Fibroblast of skin of abdomen (primary cell): ENCODE results near the gene FBN3.

ENCODE experiments used
- DNase-seq: peaks from one replicate; pipeline ENCODE4 v3.0.0-alpha.2; 2013

The FBN3 gene

DNA sequence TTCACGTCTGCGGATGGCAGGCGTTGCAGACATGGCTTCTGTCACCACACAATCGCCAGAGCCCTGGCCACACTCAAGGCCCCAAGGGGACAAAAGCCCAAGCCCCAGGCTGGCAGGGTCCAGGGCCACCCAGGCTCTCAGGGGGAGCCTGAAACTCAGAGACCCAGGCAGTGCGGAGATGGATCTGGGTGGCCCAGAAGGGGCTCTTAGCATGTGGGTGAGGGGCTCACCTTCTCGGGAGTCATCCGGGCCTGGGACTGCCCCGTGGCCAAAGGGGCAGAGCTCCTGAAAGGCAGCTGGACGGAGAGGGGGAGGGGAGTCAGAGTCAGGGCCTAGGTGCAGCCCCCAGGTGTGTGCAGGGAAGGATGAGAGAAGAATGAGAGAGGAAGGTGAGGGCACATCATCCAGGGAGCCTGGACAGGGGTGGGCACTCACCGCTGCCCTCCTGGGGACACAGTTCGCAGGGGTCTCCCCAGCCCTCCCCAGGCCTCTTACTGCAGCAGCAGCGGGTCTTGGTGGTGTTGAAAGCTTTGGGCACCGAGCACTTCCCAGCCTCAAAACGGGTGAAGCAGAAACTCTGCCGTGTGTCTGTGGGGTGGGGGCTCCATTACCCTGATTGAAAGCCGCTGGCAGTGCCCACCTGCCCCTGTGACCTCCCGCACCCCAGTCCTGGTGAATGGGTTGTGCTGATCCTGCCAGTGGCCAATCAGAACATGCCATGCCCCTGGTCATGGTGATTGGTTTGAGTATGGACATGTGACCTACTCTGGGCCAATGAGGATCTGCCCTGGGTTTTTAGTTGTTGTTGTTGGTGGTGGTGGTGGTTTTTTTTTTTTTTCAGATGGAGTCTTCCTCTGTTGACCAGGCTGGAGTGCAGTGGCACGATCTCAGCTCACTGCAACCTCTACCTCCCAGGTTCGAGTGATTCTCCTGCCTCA is 59.5 kb downstream of the FBN3 start:
- no peak for DNase-seq

DNA sequence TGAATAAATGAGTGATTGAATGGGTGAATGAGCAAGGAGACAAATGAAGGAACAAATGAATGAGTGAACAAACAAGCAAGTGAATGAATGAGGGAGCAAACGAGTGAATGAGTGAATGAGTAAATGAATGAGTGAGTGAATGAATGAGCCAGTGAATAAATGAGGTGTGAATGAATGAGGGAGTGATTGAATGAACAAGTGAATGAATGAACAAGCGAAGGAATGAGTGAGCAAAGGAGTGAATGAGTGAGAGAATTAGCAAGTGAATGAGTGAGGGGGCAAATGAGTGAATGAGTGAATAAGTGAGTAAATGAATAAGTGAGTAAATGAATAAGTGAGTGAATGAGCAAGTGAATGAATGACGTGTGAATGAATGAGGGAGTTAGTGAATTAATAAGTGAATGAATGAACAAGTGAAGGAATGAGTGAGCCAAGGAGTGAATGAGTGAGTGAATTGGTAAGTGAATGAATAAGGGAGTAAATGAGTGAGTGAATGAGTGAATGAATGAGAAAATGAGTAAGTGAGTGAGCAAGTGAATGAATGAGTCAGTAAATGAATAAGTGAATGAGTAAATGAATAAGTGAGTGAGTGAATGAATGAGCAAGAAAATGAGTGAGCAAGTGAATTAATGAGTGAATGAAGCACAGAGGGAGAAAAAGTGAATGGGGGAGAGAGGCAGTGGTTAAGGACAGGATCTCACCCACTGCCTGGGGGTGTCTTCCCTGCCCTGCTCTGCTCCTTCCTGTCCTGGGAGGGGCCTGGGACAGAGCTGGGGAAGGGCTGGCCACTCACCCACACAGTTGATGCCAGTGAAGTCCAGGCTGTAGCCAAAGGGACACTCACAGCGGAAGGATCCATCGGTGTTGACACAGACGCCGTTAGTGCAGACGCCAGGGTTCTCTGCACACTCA is 60.4 kb downstream of the FBN3 start:
- no peak for DNase-seq

GRCh38 chr19:8087876-8088275 is 61.5 kb downstream of the FBN3 start:
- DNase-seq: no peak

DNA sequence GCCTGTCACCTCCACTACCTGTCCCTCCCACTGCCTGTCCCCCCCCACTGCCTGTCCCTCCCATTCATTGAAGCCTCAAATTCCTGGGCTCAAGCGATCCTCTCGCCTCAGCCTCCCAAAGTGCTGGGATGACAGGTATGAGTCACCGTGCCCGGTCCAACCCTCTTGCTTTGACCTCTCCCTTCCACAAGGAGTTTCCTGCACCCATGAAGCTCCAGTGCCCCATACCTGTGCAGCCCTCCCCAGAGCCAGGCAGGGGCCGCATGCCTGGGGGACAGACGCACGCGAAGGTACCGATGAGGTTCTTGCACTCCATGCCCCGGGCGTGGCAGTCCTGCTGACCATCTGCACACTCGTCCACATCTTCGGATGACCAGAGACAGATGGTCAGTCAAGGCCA is 62.5 kb downstream of the FBN3 start:
- no peak for DNase-seq

DNA sequence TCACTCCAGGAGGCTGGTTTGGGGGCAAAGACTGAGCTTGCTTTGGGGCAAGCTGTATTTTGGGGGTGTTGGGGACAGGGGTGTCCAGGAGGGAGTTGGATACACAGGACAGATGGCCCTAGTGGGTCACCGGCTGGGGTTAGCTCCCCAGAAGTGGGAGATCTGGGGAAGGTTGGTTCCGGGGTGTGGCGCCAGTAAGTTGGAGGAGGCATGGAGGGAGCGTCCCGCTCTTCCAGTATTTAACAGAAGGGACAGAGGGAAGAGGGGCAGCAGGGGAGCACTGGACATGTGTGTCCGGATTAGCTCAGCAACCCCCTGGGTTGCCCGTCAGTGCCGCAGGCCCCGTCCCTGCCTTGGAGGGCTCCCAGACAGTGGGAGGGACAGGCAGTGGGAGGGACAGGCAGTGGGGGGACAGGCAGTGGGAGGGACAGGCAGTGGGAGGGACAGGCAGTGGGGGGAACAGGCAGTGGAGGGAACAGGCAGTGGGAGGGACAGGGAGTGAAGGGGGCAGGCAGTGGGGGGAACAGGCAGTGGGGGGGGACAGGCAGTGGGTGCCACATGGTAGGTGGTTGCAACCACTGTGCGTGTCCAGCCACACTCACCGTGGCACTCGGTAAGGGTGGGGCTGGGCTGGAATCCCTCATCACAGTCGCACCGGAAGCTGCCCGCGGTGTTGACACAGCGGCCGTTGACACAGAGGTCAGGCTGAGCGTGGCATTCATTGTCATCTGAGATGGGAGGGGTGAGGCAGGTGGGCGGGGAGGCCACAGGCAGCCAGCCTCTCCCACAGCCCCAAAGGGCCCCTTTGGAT is 63.6 kb downstream of the FBN3 start:
- no peak for DNase-seq

- DNase-seq: no peak
Observed at GRCh38 chr19:8084152-8084551, 65.2 kb downstream of the FBN3 start.

GRCh38 chr19:8083141-8083540 is 66.3 kb downstream of the FBN3 start:
- DNase-seq: no peak

- DNase-seq: no peak
Observed at GRCh38 chr19:8081569-8082550, 67.5 kb downstream of the FBN3 start.

- no peak for DNase-seq
Observed at GRCh38 chr19:8080832-8081231, 68.6 kb downstream of the FBN3 start.

GRCh38 chr19:8079988-8080387 is 69.4 kb downstream of the FBN3 start:
- no peak for DNase-seq

- DNase-seq: no peak
Observed at GRCh38 chr19:8075158-8076074, 74.0 kb downstream of the FBN3 start.

DNA sequence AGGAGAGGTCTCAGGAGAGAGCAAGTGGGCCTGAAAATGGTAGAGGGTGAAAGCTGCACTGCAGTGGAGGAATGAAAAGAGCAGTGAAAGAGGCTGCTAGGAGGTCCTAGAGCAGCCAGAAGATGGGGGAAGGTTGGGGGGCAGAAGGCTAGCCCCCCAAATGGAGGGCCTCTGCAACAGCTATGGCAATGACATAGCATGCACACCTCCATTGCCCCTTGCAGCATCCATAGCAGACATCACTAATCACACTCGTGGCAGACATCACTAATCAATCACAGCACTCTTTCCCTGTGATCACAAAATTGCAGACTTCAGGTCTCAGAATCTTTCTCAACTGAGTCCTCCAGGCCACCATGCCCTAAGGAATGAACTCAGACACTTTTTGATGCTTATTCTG is 74.9 kb downstream of the FBN3 start:
- no peak for DNase-seq

DNA sequence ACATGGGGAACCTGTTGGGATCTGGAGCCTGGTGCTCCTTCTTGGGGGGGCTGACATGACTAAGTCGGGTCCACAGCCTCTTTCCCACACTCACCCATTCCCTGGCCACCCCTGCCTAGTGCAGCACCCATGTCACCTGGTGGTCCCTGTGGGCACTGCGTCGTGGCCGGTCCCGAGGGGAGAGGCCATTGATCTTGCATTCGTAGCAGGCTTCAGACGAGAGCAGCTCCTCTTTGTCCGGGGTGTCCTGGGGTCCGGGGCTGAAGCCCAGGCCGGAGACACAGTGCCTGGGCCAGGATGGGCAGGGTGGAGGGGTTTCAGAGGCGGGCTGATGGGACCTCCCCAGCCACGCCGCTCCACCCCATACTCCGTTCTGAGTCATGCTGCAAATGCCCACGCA is 77.5 kb downstream of the FBN3 start:
- DNase-seq: no peak

- DNase-seq: no peak
Observed at GRCh38 chr19:8069096-8069973, 80.1 kb downstream of the FBN3 start.

DNA sequence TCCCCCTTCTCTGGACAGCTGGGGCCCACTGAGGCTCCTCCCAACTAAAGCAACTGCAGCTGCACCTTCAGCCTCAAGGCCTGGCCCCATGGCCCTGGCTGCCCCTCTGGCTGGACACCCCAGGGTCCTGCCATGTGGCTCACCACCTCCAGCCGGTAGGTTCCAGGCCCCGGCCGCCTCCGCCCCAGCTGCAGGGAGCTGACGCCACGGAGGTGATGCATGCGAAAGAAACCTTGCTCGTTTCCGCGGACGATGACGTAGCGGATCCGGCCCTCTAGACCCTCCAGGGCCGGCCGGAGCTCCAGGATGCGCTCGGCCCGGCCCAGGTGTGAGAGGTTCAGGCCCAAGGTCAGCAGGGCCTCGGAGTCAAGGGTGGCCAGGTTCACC is 83.5 kb downstream of the FBN3 start:
- DNase-seq: no peak

- DNase-seq: no peak
Observed at GRCh38 chr19:8064911-8065874, 84.2 kb downstream of the FBN3 start.

DNA sequence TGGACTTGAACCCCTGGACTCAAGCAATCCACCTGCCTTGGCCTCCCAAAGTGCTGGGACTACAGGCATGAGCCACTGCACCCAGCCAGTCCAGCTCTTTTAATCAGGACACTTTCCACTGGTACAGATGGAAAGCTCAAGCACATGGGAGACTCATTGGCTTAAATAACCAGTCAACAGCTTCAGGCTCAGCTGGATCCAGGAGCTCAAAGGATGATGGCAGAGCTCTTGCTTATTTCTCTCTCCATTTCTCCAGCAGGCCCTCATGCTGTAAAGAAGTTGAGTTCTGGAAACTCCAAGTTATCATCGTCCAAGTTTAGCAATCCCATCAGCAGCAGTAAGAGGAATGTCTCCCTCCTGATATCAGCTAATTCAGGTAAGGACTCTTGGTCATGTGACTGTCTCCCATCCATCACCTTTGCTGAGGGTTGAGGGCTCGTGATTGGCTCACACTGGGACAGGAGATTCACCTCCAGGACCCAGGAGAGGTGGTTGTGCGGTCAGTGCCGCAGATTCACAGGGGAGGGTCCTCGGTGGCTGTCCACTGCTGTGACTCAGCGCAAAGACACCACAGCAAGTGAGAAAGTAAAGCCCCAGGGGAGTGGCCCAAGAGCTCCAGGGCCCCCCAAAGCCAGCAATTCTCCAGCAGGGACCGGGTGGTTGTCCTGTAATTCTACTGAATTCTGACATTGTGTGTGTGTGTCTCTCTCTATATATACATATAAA is 91.7 kb downstream of the FBN3 start:
- no peak for DNase-seq
